NCI-H345 treated with DMSO at 0.1 percent for 48 hours (cell line): ENCODE data around the gene DNMBP.
A peak's percentile ranks its signal among the peaks of the same experiment; 100 is the strongest.
"Not testable (repeated sequence)": the region's sequence is repeated elsewhere in the genome, so short reads cannot be mapped to it uniquely, and the experiment has no call there.

Experiments used
- DNase-seq: peaks from one replicate; lab custom pipeline; 2025; ENCODE audit not compliant: unreplicated experiment; lab: John Stamatoyannopoulos, UW

The DNMBP gene

DNA sequence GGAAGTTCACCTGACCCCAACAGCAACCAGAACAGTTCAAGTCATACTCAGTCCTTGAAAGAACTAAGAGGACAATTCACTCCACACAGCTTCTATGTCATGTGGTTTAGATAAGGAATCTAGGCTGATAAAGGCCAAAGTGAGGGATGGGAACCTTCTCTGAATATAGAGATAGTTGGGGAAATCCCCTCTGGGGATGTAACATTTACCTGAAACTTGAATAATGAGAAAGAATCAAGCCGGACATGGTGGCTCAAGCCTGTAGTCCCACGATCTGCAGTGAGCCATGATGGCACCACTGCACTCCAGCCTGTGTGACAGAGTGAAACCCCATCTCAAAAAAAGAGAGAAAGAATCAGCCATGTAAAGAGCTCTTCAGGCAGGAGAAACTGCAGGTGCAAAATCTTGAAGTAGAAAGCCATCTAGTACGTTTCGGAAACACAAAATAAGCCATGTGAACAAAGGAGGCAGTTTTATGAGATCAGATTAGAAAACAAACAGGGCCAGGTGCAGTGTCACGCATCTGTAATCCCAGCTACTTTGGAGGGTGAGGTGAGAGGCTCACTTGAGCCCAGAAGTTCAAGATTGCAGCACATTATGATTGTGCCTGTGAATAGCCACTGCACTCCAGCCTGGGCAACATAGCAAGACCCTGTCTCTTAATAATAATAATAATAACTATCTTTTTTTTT is 4.5 kb upstream of the DNMBP start:
- peak; percentile 74 for DNase-seq

DNA sequence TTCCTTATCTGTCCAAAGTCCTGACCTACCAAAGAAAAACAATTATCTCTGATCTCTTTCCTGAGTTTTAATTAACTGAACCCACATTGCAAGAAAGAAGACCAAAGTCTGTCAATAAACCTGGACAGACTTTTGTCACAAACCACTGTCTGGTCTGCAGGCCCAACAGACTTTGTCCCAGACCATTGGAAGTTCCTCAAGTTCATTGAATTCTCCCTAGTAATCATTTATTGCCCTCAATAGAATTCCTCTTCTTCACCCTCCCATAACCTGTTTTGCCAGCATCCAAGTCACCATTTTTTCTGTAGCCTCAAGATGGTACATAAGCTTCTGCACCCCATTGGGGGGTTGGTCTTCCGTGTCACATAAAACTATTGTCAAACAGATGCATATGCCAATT is 3.9 kb upstream of the DNMBP start:
- DNase-seq = no peak

GRCh38 chr10:100011906-100012305 is 2.2 kb upstream of the DNMBP start:
- not testable (repeated sequence) for DNase-seq

DNA sequence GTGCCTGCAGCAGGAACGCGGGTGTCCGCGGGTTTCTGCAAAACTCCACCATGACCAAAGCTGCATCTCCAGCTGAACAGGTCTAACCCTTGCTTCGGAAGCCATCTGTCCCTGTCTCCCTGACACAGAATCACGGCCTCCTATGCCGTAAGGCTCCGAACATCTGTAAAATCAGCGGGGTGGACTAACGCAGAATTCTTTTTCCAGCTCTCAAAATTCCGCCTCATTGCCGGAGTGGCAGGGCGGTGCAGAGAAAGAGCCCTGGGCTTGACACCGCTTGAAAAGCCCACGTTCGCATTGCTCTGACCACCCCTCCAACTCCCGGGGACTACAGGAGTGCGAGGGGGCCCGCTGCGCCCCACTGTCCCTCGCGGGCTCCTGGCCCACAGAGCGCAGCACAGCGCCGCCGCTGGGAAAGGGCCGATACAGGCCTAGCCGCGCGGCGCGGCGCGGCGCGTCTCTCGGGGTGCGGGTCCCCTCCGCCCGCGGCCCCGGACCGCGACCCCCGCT is 409 bp downstream of the DNMBP start:
- no peak for DNase-seq

- no peak for DNase-seq
These were observed 952 bp downstream of the DNMBP start for GRCh38 chr10:100008708-100009282.

DNA sequence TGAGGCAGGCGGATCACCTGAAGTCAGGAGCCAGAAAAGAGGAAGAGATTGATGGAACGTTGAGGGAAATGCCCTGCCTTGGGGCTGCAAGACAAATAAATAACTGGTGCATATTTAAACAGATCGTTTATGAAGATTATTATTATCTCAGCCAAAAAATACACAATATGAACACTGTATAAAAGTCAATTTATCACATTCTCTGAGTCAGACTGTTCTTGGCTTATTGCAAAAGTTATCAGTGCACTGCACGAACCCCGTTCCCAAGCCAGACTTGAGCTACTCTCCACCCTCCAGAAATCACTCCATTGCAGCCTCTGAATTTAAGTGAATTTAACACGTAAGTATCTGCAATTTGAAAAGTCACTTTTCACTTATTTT is 1.6 kb downstream of the DNMBP start:
- no peak for DNase-seq

DNA sequence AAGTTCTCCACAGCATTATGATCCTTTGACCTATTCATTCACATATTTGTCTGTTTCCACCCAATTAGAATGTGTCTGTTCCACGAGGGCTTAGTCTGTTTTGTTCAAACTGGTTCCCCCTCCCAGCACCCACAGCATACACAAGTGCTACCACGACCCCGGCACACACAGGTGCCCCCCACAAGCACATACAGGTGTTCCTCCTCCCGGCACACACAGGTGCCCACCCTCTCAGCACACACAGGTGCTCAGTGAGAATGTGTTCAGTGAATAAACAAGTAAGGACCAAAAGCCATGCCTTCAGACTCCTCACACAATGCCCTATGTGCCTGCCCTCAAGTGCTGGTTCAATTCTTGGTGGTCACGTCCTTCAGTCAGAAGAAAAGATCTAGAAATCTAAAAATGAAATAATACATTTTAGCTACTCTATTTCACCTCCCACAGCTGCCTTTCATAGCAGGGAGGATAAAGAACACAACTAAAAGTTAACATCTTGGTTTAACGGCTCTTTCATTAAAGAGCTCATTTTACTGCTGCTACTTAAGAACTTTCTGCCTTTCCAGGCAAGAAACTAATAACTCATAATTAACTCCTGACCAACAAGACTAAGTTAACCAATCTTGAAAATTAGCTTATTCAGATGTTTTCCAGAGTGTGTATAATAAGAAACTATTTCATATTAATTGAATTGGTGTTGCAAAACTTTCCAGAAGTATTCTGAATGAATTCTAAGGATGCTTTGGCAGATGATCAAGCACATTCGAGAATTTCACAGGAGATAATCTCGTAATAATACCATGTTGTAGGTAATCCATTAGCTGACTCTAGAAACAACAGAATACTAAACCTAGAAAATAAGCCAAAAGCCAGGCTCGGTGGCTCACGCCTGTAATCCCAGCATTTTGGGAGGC is 2.3 kb downstream of the DNMBP start:
- no peak for DNase-seq

GRCh38 chr10:100006243-100006886 is 3.4 kb downstream of the DNMBP start:
- no peak for DNase-seq

- no peak for DNase-seq
These were observed 4.8 kb downstream of the DNMBP start for GRCh38 chr10:100004805-100005510.

DNA sequence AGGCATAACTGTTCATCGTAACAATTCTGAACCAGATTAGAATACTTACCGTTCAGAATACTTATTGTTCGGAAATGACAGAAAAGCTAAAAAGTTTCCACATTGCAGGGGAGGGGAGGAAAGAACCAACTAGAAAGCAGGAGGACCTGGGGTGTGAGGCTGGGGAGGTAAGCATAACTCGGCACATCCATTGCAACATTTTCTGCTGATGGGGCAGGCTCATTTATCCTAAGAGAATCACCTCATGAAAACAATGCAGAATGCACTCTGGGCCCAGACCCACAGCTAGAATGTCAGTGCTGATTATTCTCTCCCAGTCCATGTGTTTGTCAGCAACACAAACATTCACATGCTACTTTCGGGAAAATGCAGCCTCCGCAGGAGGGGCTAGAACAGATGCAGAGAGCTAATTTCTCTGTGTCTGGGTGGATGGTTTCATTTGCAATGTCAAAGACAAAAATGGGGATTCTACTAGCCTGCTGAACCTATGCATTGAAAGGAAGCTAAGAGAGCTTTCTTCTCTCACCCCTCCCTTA is 9.6 kb downstream of the DNMBP start:
- DNase-seq = no peak

- no peak for DNase-seq
These were observed 10.2 kb downstream of the DNMBP start for GRCh38 chr10:99999319-100000108.

DNA sequence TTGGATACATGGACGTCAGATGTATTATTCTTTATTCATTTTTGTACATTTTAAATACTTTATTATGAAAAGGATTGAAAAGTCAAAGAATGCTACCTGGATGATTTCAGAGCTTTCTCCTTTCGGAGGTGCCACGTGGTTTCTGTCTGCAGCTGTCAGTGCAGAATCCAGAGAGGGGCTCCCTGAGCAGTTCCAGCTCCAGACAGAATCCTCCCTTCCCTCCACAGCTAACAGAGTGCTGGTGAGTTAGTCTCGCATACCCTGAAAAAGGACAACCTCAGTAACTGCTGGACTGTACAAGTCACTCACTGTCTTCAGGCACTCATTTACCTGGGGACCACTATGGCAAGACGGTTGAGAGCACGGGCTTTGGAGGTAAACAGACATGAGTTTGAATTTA is 10.9 kb downstream of the DNMBP start:
- DNase-seq = no peak

- DNase-seq = no peak
These were observed 12.8 kb downstream of the DNMBP start for GRCh38 chr10:99996671-99997648.

GRCh38 chr10:99995713-99996112 is 14.0 kb downstream of the DNMBP start:
- DNase-seq = no peak

DNA sequence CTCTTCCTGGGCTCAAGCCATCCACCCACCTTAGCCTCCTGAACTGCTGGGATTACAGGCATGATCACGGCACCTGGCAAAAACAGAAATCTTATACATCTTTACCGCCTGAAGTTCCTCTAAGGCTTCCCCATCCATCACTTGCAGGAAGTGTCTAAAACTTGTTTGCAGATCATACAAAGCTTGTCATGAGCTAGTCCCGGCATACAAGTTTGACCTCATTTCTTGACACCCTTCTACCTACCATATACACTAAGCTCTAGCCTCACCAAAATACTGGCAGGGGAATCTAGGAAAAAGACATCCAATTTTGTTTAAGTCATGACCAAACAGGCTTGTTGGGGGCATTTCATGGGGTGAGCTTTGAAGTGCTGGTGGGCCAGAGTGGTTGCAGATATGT is 14.5 kb downstream of the DNMBP start:
- DNase-seq = no peak

- DNase-seq = no peak
These were observed 14.9 kb downstream of the DNMBP start for GRCh38 chr10:99994801-99995200.

DNA sequence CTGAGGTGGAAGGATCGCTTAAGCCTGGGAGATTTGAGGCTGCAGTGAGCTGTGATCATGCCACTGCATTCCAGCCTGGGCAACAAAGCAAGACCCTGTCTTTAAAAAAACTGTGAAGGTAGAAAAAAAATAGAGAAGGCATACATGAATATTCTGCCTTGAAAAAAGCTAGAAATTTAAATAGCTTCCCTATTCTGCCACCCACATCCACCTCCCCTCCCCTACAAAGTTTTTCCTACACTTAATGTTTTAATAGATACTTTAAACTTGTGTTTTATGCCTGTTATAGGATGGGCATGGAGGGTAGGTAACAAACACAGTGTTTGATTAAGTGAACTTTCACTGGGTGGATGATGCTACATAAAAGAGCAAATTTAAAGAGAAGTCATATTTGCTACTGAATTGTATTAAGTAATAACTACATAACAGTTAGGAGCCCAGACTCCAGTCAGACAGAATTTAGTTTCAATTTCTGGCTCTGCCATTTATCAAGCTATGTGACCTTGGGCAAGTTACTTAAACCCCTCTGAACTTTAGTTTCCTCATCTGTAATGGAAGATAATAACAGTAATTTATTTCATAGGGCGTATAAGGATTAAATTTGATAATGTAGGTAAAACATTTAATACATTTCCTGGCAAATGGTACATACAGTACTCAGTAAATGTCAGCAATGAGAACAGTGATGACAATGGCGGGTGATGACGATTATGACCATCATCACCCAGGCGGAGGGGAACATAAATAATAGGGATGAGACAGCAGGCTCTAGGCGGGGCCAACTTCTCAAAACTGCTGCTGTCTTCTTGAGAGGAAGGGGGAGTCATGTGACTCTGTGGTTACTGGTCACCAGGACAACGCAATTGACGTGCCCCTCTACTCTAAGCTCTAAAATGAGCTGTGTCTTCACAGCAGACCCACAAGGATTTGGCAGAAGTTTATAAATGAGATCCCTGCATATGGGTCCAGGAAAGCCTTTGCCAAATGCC is 15.8 kb downstream of the DNMBP start:
- no peak for DNase-seq
